Calu3 (cell line): ENCODE results near the gene CASTOR1. TPM values are rescaled to one million over a fixed set of nuclear protein-coding genes. Genes with fewer than 3 reads are reported as not detected.

Source experiments
- BruUV-seq: library from RNA; stranded (reverse); fragments of 400-500 nt; replicated peaks from 2 replicates; lab custom pipeline; 2021; lab: Mats Ljungman, UMichigan
- CTCF ChIA-PET: fragments of 300-600 bp; sonication (Branson Sonifier 250); formaldehyde crosslinking; loops from one replicate; lab custom pipeline; 2022; ENCODE audit warnings: antibody characterized with exemption; lab: Charles Lee
- DNase-seq: peaks from one replicate; pipeline ENCODE4 v3.0.0; 2022
- H3K27ac Mint-ChIP-seq: one replicate; pipeline ENCODE4 v1.8.0; 2022; ENCODE audit warnings: mixed read lengths; ENCODE audit not compliant: unreplicated experiment
- H3K27me3 Mint-ChIP-seq: one replicate; pipeline ENCODE4 v1.8.0; 2022; ENCODE audit warnings: mixed read lengths; ENCODE audit not compliant: unreplicated experiment
- H3K36me3 Mint-ChIP-seq: one replicate; pipeline ENCODE4 v1.8.0; 2022; ENCODE audit warnings: mild to moderate bottlenecking, moderate library complexity, mixed read lengths; ENCODE audit not compliant: insufficient read depth, unreplicated experiment
- H3K4me1 Mint-ChIP-seq: one replicate; pipeline ENCODE4 v1.8.0; 2022; ENCODE audit warnings: mild to moderate bottlenecking, low read depth, mixed read lengths; ENCODE audit not compliant: unreplicated experiment
- H3K4me3 Mint-ChIP-seq: one replicate; pipeline ENCODE4 v1.8.0; 2022; ENCODE audit warnings: mild to moderate bottlenecking, low read depth, moderate library complexity, mixed read lengths; ENCODE audit not compliant: unreplicated experiment
- H3K9me3 Mint-ChIP-seq: one replicate; pipeline ENCODE4 v1.8.0; 2022; ENCODE audit warnings: low read depth, mixed read lengths; ENCODE audit not compliant: unreplicated experiment
- intact Hi-C: fragments of 100-400 bp; cut with micrococcal nuclease; formaldehyde crosslinking; loops from one replicate; pipeline ENCODE4 v1.10.0; 2022; ENCODE audit not compliant: unreplicated experiment
- total RNA-seq: library from RNA; stranded (reverse); gene quantifications from 2 replicates; pipeline ENCODE4 v1.2.3, GENCODE V29; 2022
- TF ChIP-seq, protein P1 (sequence below): fragments of 200-600 bp; IDR thresholded peaks from one replicate; pipeline ENCODE4 v1.8.0; 2022; ENCODE audit warnings: antibody characterized with exemption; ENCODE audit not compliant: unreplicated experiment

Gene CASTOR1
- total RNA-seq, 1 experiment from 2014 or later: 14.2 TPM

DNA sequence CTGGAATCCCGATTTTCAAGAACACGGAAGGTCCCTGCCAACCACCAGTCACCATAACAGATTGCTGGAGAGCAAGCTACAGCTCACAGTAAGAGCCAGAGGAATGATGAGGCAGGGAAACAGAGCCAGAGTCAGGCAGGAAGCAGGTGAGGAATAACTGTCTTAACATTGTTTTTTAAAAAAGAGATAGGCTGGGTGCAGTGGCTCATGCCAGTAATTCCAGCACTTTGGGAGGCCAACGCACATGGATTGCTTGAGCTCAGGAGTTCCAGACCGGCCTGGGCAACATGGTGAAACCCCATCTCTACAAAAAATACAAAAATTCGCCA, 13.5 kb upstream of the CASTOR1 start:
- Mint-ChIP-seq H3K27ac (peak overlapping the region; percentile 81), H3K36me3 (peaks cover 41% of the 10 kb centered on the region), H3K4me1 (peaks cover 85% of the 10 kb centered on the region), H3K9me3 (no peaks in the 10 kb centered on the region), H3K4me3 (peak overlapping the region; percentile 37), H3K27me3 (no peaks in the 10 kb centered on the region)
- TF ChIP-seq, protein P1, sequence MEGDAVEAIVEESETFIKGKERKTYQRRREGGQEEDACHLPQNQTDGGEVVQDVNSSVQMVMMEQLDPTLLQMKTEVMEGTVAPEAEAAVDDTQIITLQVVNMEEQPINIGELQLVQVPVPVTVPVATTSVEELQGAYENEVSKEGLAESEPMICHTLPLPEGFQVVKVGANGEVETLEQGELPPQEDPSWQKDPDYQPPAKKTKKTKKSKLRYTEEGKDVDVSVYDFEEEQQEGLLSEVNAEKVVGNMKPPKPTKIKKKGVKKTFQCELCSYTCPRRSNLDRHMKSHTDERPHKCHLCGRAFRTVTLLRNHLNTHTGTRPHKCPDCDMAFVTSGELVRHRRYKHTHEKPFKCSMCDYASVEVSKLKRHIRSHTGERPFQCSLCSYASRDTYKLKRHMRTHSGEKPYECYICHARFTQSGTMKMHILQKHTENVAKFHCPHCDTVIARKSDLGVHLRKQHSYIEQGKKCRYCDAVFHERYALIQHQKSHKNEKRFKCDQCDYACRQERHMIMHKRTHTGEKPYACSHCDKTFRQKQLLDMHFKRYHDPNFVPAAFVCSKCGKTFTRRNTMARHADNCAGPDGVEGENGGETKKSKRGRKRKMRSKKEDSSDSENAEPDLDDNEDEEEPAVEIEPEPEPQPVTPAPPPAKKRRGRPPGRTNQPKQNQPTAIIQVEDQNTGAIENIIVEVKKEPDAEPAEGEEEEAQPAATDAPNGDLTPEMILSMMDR: no peak
- no peak for DNase-seq
- CTCF ChIA-PET: interaction anchor here (1.3 to 1.9 kb wide), 2 partner anchors 15 to 45 kb away, joined by 3 to 7 read pairs; no protein-coding TSS in a partner anchor
- BruUV-seq: no TSS peak
- intact Hi-C loops: no loop called here

DNA sequence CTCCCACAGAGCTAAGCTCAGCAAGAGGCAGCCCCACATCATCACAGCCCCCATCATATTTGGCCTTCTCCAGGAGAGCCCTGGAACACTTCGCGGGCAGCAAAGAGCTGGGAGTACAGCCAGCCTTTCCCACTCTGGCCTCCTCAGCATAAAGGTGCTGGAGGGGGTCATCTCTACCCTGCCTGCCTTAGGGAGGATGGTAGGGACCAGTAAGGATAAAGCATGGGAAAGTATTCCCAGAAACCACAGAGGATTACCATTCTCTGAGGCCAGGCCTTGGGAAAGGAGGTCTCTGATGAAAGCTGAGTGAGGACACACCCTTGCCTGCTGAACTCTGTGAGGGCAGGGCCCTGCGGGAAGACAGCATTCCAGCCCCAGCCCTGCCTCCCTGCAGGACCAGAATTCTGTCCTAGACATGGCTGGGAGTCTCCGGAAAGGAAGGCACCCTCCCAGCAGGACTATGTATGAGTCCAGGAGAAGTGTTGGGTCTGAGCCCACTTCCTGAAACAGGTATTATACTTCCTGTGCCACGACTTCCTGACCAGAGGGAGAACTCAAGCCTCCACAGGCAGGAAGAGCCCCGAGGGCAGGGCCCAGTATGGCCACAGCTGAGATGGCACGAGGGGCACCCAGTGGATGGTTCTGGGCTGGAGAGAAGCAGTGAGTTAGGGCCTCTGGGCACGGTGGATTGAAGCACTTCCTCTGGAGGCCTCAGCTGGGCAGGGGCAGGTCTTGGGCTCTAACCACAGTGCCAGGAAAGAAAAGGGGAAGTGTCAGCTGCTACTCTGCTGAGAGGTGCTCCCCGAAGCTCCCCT, 12.9 kb upstream of the CASTOR1 start:
- peak overlapping the region; percentile 37 for H3K4me3 Mint-ChIP-seq
- H3K4me1 Mint-ChIP-seq: peaks cover 85% of the 10 kb centered on the region
- peak; percentile 59 for DNase-seq
- BruUV-seq: no TSS peak
- CTCF ChIA-PET: interaction anchor here (1.3 to 1.9 kb wide), 2 partner anchors 14 to 45 kb away, joined by 3 to 7 read pairs; no protein-coding TSS in a partner anchor
- no peaks in the 10 kb centered on the region for H3K9me3 Mint-ChIP-seq
- peaks cover 47% of the 10 kb centered on the region for H3K36me3 Mint-ChIP-seq
- peak overlapping the region; percentile 81 for H3K27ac Mint-ChIP-seq
- intact Hi-C loops: no loop called here
- TF ChIP-seq, protein P1: no peak
- no peaks in the 10 kb centered on the region for H3K27me3 Mint-ChIP-seq

DNA sequence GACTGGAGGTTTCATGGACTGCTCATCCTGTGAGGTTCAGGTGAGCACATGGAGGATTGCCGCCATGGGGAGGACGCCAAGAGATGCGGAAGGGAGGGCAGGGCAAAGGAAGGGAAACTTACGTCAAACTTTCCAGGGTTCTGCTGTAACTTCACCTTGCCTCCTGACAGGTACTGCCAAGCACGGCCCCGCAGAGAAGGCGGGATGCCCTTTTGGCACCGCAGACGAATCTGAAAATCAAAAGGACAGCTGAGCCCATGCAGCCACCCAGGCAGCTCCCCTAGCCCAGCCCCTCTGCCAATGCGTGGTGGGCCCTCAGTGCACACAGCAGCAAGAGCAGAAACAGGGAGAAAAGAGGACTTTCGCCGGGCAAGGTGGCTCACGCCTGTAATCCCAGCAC, 10.0 kb upstream of the CASTOR1 start:
- H3K9me3 Mint-ChIP-seq: no peaks in the 10 kb centered on the region
- BruUV-seq: no TSS peak
- CTCF ChIA-PET: interaction anchor here (1.7 to 2.3 kb wide), 2 partner anchors 10 to 88 kb away, joined by 6 to 45 read pairs; partner anchors contain the start of genes CASTOR1 and RNF215
- peaks cover 56% of the 10 kb centered on the region for H3K4me1 Mint-ChIP-seq
- peak overlapping the region; percentile 36 for H3K27ac Mint-ChIP-seq
- DNase-seq: no peak
- H3K4me3 Mint-ChIP-seq: no peak overlapping the region
- H3K36me3 Mint-ChIP-seq: peaks cover 55% of the 10 kb centered on the region
- intact Hi-C loops: no loop called here
- TF ChIP-seq, protein P1: no peak
- H3K27me3 Mint-ChIP-seq: no peaks in the 10 kb centered on the region

DNA sequence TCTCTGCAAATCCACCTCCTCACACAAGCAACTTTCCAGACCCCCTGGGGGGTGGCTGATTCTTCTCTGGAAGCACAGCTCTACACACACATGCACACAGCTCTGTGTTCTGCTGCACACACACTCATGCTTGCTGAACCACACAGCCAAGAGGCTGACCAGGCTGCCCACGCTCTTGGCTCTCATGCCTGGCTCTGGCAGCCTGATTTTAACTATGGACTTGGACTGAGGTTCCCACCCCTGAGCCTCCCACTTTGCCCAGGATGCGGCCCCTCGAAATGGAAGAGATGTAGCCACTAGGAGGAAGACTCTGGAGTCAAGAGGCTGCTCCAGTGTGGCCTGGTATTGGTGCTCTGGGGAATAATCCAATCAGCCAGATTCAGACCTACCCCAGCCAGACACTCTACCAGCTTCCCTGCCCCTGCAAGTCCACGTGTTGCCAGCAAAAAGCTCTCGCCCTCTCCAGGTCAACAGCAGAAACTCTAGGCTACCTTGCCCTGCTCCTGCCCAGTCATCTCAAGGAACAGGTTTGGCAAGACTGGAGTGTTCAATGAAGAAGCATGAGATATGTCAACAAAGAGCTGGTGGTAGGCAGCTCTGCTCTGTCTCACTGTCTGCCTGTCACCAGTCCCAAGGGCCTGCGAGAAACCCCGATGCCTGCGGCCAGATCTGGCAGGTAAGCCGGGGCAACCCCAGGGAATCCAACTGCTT, 8.8 kb upstream of the CASTOR1 start:
- Mint-ChIP-seq H3K4me1 (peaks cover 45% of the 10 kb centered on the region), H3K27ac (peak overlapping the region; percentile 36), H3K27me3 (no peaks in the 10 kb centered on the region), H3K4me3 (peak overlapping the region; percentile 31), H3K9me3 (no peaks in the 10 kb centered on the region), H3K36me3 (peaks cover 59% of the 10 kb centered on the region)
- CTCF ChIA-PET: interaction anchor here (0.6 to 2.3 kb wide), 12 partner anchors 9 to 146 kb away, joined by 3 to 45 read pairs (median 4); partner anchors contain the start of genes CASTOR1, CCDC157, RNF215 and SF3A1
- no TSS peak for BruUV-seq
- TF ChIP-seq, protein P1: no peak
- peak; percentile 81 for DNase-seq
- intact Hi-C loops: no loop called here
